Memory B cell (primary cell): ENCODE data around the gene SLC35B1.

Experiments
- ATAC-seq: fragments of 150-1000 bp; cut with Tn5 transposase; 2 replicates; pipeline ENCODE4 v1.10.0; 2021; ENCODE audit warnings: low read depth, mild to moderate bottlenecking, moderate library complexity
- DNase-seq, 2 donors: peaks; one replicate each; pipeline ENCODE4 v3.0.0; 2022; ENCODE audit warnings: low spot score in 2 of 2
- H3K27ac Mint-ChIP-seq: one replicate; pipeline ENCODE4 v1.8.0; 2022; ENCODE audit warnings: mild to moderate bottlenecking, moderate library complexity, mixed read lengths
- H3K27me3 Mint-ChIP-seq: one replicate; pipeline ENCODE4 v1.8.0; 2022; ENCODE audit warnings: mixed read lengths
- H3K36me3 Mint-ChIP-seq: one replicate; pipeline ENCODE4 v1.8.0; 2022; ENCODE audit warnings: mild to moderate bottlenecking, mixed read lengths
- H3K4me1 Mint-ChIP-seq: one replicate; pipeline ENCODE4 v1.8.0; 2022; ENCODE audit warnings: mixed read lengths
- H3K4me3 Mint-ChIP-seq: one replicate; pipeline ENCODE4 v1.8.0; 2022; ENCODE audit warnings: mild to moderate bottlenecking, moderate library complexity, mixed read lengths
- H3K9me3 Mint-ChIP-seq: one replicate; pipeline ENCODE4 v1.8.0; 2022; ENCODE audit warnings: mixed read lengths

Gene SLC35B1

GRCh38 chr17:49742166-49742638, 34.4 kb upstream of the SLC35B1 start:
- DNase-seq, result no peak

GRCh38 chr17:49741692-49742076, 33.9 kb upstream of the SLC35B1 start:
- Mint-ChIP-seq H3K27ac (peak overlapping the region; percentile 100), H3K4me1 (peaks cover 68% of the 10 kb centered on the region), H3K4me3 (peak overlapping the region; percentile 85), H3K9me3 (no peaks in the 10 kb centered on the region), H3K27me3 (no peaks in the 10 kb centered on the region), H3K36me3 (peaks cover 17% of the 10 kb centered on the region)
- DNase-seq, result no peak
- no peak for ATAC-seq

More at GRCh38 chr17:49742166-49742638, 34.4 kb upstream of the SLC35B1 start:
- Mint-ChIP-seq H3K4me3 (peak overlapping the region; percentile 85), H3K36me3 (peaks cover 15% of the 10 kb centered on the region), H3K27me3 (no peaks in the 10 kb centered on the region), H3K4me1 (peaks cover 68% of the 10 kb centered on the region), H3K27ac (peak overlapping the region; percentile 100), H3K9me3 (no peaks in the 10 kb centered on the region)
- no peak for ATAC-seq

- ATAC-seq, result no peak
Observed at GRCh38 chr17:49741009-49741691, 33.4 kb upstream of the SLC35B1 start.

GRCh38 chr17:49739641-49740271, 32.0 kb upstream of the SLC35B1 start:
- ATAC-seq, result peak; percentile 97
- Mint-ChIP-seq H3K4me3 (peak overlapping the region; percentile 85), H3K4me1 (peaks cover 63% of the 10 kb centered on the region), H3K9me3 (no peaks in the 10 kb centered on the region), H3K27me3 (no peaks in the 10 kb centered on the region), H3K27ac (peak overlapping the region; percentile 100), H3K36me3 (peaks cover 17% of the 10 kb centered on the region)
- DNase-seq, result peak; percentile 89 to 94

More at GRCh38 chr17:49741009-49741691, 33.4 kb upstream of the SLC35B1 start:
- no peak for DNase-seq
- Mint-ChIP-seq H3K9me3 (no peaks in the 10 kb centered on the region), H3K4me3 (peak overlapping the region; percentile 85), H3K27me3 (no peaks in the 10 kb centered on the region), H3K27ac (peak overlapping the region; percentile 100), H3K4me1 (peaks cover 67% of the 10 kb centered on the region), H3K36me3 (peaks cover 21% of the 10 kb centered on the region)

- H3K36me3 Mint-ChIP-seq, result peaks cover 20% of the 10 kb centered on the region
- ATAC-seq, result no peak
- H3K27ac Mint-ChIP-seq, result peak overlapping the region; percentile 100
- no peaks in the 10 kb centered on the region for H3K27me3 Mint-ChIP-seq
- DNase-seq, result no peak
- no peaks in the 10 kb centered on the region for H3K9me3 Mint-ChIP-seq
- H3K4me3 Mint-ChIP-seq, result peak overlapping the region; percentile 85
- peaks cover 66% of the 10 kb centered on the region for H3K4me1 Mint-ChIP-seq
Observed at GRCh38 chr17:49738456-49739163, 30.8 kb upstream of the SLC35B1 start.

- H3K9me3 Mint-ChIP-seq, result no peaks in the 10 kb centered on the region
- H3K4me1 Mint-ChIP-seq, result peaks cover 54% of the 10 kb centered on the region
- DNase-seq, result no peak
- no peak for ATAC-seq
- no peak overlapping the region for H3K4me3 Mint-ChIP-seq
- H3K27ac Mint-ChIP-seq, result peak overlapping the region; percentile 100
- H3K27me3 Mint-ChIP-seq, result no peaks in the 10 kb centered on the region
- H3K36me3 Mint-ChIP-seq, result peaks cover 24% of the 10 kb centered on the region
Observed at GRCh38 chr17:49734515-49735490, 27.0 kb upstream of the SLC35B1 start.

GRCh38 chr17:49731435-49731831, 23.7 kb upstream of the SLC35B1 start:
- Mint-ChIP-seq H3K27me3 (no peaks in the 10 kb centered on the region), H3K4me1 (peaks cover 39% of the 10 kb centered on the region), H3K4me3 (no peak overlapping the region), H3K27ac (peak overlapping the region; percentile 78), H3K9me3 (no peaks in the 10 kb centered on the region), H3K36me3 (peaks cover 24% of the 10 kb centered on the region)
- ATAC-seq, result no peak
- no peak for DNase-seq

- H3K27me3 Mint-ChIP-seq, result no peaks in the 10 kb centered on the region
- H3K4me3 Mint-ChIP-seq, result no peak overlapping the region
- peaks cover 23% of the 10 kb centered on the region for H3K36me3 Mint-ChIP-seq
- H3K4me1 Mint-ChIP-seq, result peaks cover 37% of the 10 kb centered on the region
- H3K9me3 Mint-ChIP-seq, result no peaks in the 10 kb centered on the region
- no peak for ATAC-seq
- no peak for DNase-seq
- H3K27ac Mint-ChIP-seq, result peak overlapping the region; percentile 78
Observed at GRCh38 chr17:49730785-49731434, 23.1 kb upstream of the SLC35B1 start.

- H3K9me3 Mint-ChIP-seq, result peaks cover 2% of the 10 kb centered on the region
- no peak overlapping the region for H3K27ac Mint-ChIP-seq
- H3K4me3 Mint-ChIP-seq, result no peak overlapping the region
- no peaks in the 10 kb centered on the region for H3K27me3 Mint-ChIP-seq
- H3K4me1 Mint-ChIP-seq, result peaks cover 36% of the 10 kb centered on the region
- peaks cover 29% of the 10 kb centered on the region for H3K36me3 Mint-ChIP-seq
- DNase-seq (no peak), ATAC-seq (no peak)
Observed at GRCh38 chr17:49730078-49730784, 22.5 kb upstream of the SLC35B1 start.

GRCh38 chr17:49729069-49729468, 21.3 kb upstream of the SLC35B1 start:
- ATAC-seq, result no peak
- Mint-ChIP-seq H3K4me1 (peaks cover 36% of the 10 kb centered on the region), H3K4me3 (no peak overlapping the region), H3K9me3 (peaks cover 2% of the 10 kb centered on the region), H3K36me3 (peaks cover 30% of the 10 kb centered on the region), H3K27ac (peak overlapping the region; percentile 58), H3K27me3 (no peaks in the 10 kb centered on the region)
- DNase-seq, result no peak

GRCh38 chr17:49728425-49728824, 20.7 kb upstream of the SLC35B1 start:
- Mint-ChIP-seq H3K4me3 (no peak overlapping the region), H3K27ac (peak overlapping the region; percentile 58), H3K27me3 (no peaks in the 10 kb centered on the region), H3K9me3 (peaks cover 2% of the 10 kb centered on the region), H3K4me1 (peaks cover 36% of the 10 kb centered on the region), H3K36me3 (peaks cover 32% of the 10 kb centered on the region)
- no peak for ATAC-seq
- no peak for DNase-seq

- DNase-seq (no peak), ATAC-seq (no peak)
- peaks cover 27% of the 10 kb centered on the region for H3K4me1 Mint-ChIP-seq
- no peak overlapping the region for H3K27ac Mint-ChIP-seq
- H3K27me3 Mint-ChIP-seq, result no peaks in the 10 kb centered on the region
- peaks cover 28% of the 10 kb centered on the region for H3K36me3 Mint-ChIP-seq
- peaks cover 2% of the 10 kb centered on the region for H3K9me3 Mint-ChIP-seq
- H3K4me3 Mint-ChIP-seq, result no peak overlapping the region
Observed at GRCh38 chr17:49727380-49727779, 19.6 kb upstream of the SLC35B1 start.
